ENCODE measurements around the gene ANKRD13A.

GRCh38 chr12:109993091-109993490, 6.1 kb upstream of the ANKRD13A start:
- TF ChIP-seq, protein P1, sequence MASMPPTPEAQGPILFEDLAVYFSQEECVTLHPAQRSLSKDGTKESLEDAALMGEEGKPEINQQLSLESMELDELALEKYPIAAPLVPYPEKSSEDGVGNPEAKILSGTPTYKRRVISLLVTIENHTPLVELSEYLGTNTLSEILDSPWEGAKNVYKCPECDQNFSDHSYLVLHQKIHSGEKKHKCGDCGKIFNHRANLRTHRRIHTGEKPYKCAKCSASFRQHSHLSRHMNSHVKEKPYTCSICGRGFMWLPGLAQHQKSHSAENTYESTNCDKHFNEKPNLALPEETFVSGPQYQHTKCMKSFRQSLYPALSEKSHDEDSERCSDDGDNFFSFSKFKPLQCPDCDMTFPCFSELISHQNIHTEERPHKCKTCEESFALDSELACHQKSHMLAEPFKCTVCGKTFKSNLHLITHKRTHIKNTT (CRISPR knock-in tag; IDR thresholded peaks at IDR 0.05) = no peak
- TF ChIP-seq RAD51 (IDR thresholded peaks at IDR 0.05; ENCODE audit: borderline replicate concordance) (no peak), ZNF7 (CRISPR knock-in tag; IDR thresholded peaks at IDR 0.05) (no peak), NR0B2 (CRISPR knock-in tag; IDR thresholded peaks at IDR 0.05) (no peak), THAP11 (CRISPR knock-in tag; IDR thresholded peaks at IDR 0.05) (no peak), ZBTB40 (IDR thresholded peaks at IDR 0.05) (no peak), ZBTB40 (CRISPR knock-in tag; IDR thresholded peaks at IDR 0.05) (no peak), ZNF562 (CRISPR knock-in tag; IDR thresholded peaks at IDR 0.05; ENCODE audit: borderline replicate concordance) (no peak)
- TF ChIP-seq, protein P2, sequence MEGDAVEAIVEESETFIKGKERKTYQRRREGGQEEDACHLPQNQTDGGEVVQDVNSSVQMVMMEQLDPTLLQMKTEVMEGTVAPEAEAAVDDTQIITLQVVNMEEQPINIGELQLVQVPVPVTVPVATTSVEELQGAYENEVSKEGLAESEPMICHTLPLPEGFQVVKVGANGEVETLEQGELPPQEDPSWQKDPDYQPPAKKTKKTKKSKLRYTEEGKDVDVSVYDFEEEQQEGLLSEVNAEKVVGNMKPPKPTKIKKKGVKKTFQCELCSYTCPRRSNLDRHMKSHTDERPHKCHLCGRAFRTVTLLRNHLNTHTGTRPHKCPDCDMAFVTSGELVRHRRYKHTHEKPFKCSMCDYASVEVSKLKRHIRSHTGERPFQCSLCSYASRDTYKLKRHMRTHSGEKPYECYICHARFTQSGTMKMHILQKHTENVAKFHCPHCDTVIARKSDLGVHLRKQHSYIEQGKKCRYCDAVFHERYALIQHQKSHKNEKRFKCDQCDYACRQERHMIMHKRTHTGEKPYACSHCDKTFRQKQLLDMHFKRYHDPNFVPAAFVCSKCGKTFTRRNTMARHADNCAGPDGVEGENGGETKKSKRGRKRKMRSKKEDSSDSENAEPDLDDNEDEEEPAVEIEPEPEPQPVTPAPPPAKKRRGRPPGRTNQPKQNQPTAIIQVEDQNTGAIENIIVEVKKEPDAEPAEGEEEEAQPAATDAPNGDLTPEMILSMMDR (CRISPR knock-in tag; IDR thresholded peaks at IDR 0.05) = no peak
- TF ChIP-seq, protein P3, sequence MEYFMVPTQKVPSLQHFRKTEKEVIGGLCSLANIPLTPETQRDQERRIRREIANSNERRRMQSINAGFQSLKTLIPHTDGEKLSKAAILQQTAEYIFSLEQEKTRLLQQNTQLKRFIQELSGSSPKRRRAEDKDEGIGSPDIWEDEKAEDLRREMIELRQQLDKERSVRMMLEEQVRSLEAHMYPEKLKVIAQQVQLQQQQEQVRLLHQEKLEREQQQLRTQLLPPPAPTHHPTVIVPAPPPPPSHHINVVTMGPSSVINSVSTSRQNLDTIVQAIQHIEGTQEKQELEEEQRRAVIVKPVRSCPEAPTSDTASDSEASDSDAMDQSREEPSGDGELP (IDR thresholded peaks at IDR 0.05; ENCODE audit: borderline replicate concordance, low read depth) = no peak

All from HepG2 (cell line).